Activated T-helper 1 cell treated with anti-CD3 and anti-CD28 coated beads, Interleukin-2, amount 50 U/mL, for 16 hours (primary cell): Measurements from ENCODE around the gene BCL2L11.
A peak's percentile ranks its signal among the peaks of the same experiment; 100 is the strongest.

Experiments
- DNase-seq, 2 donors: peaks; one replicate each; pipeline ENCODE4 v3.0.0-alpha.2; 2020; ENCODE audit warnings: low read depth in 1 of 2, low spot score in 1 of 2

Gene BCL2L11

DNA sequence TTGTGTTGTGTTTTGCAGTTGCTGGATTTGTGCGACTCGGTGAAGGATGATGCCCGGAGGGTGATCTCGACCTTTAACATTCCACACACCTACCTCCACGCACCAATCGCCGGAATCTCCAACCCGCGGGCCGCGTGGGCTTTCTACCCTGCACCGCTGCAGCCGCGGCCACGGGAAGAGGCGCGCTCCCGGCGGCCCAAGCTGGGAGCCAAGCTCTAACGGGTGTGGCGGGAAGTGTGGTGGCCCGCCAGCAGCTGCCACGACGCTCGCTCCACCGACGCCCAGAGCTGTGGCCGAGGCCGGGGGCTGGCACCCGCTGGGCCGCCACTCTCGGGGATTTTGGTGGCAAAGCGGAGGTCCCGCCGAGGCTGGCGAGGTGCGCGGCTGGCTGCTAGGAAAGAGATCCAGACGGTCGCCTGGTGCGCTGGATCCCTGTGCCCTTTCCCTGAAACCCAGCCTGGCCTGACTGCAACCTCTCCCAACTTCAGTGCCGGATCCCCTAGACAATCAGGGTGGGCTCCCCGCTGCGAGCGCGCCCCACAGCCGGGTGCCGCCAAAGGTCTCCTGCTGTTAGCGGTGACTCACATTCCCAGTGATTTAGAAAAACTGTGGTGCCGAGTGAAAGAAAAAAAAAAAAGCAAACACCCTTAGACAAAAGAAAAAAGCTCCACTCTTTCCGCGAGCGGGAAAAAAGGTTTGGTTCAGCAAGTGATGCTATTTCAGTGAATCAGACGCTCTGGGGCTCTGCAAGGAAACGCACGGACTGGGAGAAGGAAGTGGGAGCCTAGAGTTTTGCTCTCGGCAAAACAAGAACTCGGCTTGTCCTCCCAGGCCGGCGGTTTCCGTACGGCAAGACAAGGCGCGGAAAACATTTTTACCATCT, 2.9 kb upstream of the BCL2L11 start:
- no peak for DNase-seq

DNA sequence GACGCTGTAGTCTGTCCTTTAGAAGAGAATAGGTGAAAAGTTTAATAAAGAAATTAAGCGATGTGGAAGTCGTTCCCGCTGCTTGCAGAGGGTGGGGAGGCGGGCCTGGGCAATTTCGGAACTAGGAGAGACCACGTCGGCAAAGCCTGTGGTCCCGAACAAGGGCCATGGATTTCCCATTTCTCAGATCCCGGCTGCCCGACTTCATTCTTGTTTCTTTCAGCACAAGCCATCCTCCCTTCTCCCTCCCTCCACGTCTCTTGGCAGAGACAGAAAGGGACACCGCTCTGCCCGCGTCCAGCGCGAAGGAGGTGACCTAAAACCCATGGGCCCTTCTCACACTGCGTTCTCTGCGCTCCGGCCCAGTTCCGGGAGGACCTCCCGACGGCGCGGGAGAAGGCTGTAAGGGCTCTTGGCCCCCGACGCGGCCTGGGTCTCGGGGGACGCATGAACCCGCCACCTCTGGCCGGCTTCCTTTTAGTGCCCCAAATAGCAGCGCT, 2.2 kb upstream of the BCL2L11 start:
- no peak for DNase-seq

DNA sequence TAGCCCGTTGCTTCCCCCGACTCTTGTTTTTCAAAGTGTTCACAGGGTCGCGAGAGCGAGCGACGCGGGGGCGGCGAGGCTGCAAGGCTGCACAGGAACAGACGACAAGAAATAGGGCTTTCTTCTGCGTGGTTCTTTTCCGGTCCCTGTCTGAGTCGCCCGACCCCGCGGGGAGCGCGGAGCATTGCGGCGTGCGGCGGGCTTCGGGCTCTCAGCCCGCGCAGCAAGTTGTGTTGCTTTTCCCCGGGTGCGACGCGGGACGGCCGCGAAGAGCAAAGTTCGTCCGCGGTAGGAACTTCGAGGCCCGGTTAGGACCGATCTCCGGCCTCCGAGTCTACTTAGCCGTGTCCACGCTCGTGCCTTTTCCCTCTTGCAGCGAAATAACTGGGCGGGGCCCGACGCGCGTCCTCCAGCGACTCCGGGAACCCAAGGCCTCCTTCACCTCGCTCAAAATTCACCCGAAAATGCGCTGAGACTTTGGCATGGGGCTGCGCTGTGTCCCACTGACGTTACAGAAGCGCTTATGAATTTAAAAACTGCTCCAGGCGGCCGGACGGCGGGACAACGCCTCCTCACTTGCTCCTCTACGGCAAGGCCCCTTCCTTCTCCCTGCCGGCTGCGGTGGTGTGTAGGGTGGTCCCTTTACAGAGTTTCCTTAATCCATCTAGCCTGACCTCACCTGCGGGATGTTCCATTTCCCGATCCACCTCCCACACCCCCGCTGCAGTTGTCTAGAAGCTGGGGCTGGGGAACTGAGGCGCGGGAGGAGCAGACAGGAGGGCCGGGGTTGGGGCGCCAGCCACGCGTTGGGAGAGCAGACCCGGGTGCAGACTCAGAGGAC, 1.5 kb upstream of the BCL2L11 start:
- peak in 1 of 2 donors; percentile 17 for DNase-seq

DNA sequence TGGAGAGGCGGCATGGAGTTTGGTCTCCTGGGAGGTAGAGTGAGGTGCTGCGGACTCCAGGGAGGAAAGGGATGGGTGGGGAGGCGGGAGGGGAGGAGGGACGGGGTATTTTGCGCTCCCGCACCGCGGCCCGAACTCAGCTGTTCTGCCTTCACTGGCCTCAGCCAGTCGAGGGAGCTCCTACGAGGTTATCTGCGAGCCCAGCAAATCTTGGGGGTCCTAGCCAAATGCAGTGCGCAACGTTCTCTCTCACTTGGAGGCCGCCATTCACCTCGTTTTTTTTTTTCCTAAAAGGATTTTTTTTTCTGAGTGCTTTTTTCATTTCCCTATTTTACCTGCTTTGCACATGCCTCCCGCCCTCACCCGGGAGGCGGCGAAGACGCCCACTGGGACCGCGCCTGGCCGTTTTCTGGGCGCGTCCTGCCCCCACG, 877 bp upstream of the BCL2L11 start:
- DNase-seq, result no peak

DNA sequence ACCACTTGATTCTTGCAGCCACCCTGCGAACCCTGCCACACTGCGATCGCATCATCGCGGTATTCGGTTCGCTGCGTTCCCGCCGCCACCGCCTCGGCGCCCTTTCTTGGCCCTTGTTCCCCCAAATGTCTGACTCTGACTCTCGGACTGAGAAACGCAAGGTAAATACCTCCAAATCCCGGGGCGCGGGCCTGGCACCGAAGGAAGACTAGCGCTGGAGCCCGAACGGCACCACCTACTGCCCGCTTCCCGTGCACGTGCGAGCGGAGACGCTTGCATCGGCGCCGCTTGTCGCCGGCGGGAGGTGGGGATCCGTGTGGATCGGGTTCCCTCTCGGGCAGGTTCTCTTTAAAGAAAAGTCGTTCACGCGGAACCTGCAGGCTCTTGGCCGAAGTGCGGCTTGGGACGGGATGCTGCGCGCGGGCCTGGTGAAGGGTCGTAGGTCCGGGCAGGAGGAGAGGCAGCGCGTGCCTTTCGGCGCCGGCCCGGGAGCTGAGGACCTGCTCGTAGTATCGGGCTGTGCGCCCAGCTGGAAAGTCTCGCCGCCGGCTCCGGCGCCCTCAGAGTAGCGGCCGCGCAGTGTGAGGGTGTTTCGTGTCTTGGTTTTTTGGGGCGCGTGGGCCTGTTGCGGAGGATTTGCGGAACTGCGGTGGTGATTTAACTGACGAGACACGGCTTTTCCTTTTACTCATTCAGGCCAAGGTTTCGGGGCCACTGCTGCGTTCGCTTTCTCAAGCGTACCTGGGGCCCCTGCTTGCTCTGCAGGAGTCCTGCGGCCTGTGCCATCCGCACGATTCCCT, 514 bp downstream of the BCL2L11 start:
- peak; percentile 16 to 24 for DNase-seq

DNA sequence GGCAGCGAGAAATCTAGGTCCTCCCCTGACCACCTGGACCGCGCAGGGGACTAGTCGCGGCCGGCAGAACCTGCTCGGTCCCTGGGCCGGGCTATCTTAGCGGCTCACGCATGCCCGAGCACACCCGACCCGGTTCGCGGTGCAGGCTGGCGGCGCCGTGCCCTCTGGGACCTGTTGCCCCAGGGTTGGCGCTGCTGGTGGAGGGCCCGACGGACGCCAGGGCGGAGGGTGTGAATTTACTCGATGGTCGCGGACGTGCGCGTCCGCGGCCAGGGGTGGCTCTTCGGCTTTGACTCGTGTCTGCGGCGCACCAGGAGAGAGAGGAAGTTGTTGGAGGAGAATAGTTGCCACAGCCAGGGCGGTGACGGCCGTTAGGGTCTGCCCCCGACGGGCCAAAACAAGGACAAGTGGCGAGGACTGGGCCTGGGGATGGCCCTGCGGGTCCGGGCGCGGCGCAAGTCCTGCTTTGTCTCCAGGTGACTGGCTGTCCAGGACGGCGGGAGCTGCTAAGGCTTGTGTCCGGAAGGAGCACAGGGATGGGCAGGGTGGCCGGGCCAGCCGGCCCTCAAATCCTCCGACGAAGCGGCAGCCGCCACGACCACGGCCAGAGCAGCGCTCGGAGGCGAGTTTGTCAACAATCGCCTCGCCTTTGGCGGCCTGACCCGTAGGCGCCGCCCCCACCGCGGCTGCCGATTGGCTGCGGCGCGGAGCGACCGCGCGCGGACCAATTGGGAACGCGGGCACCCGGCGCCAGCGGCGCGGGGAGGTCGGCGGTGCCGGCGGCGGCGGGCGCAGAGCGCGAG, 1.3 kb downstream of the BCL2L11 start:
- peak; percentile 50 to 71 for DNase-seq

DNA sequence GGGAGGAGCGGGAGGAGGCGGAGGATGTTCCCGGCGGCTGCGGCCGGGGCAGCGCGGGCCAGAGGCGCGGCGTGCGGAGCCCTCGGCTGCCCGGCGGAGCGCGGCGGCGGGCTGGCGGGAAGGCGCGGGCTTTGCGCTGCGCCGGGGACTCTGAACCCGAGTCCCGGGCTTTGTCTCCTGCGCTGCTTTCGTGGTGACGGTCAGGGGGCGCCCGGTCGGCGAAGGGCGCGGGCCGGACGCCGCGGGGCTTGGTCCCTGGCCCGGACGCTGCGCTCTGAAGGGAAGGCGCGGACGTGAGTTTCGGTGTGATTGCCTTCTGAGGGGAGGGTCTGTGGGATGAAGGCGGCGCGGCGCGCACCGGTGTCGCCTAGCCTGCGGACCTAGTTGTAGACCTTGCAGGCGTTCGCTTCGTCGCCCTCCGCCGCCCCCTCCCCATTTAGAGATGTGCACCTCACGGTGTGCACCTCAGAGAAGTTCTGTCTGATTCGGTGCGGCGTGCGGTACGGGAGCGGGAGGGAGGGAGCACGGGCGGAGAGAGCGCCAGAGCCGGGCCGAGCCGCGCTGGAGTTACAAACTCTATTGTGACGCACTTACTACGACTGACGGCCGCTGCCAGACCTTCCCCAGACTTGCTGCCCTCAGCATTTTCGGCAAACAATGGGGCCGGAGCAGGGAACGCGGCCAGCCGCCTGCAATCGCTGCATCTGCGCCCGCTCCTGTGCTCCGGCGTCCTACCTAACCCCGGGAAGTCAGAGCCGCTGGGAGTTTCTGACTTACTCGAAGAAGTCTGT, 2.1 kb downstream of the BCL2L11 start:
- DNase-seq, result no peak

DNA sequence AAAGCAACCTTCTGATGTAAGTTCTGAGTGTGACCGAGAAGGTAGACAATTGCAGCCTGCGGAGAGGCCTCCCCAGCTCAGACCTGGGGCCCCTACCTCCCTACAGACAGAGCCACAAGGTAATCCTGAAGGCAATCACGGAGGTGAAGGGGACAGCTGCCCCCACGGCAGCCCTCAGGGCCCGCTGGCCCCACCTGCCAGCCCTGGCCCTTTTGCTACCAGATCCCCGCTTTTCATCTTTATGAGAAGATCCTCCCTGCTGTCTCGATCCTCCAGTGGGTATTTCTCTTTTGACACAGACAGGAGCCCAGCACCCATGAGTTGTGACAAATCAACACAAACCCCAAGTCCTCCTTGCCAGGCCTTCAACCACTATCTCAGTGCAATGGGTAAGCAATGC, 3.0 kb downstream of the BCL2L11 start:
- no peak for DNase-seq

DNA sequence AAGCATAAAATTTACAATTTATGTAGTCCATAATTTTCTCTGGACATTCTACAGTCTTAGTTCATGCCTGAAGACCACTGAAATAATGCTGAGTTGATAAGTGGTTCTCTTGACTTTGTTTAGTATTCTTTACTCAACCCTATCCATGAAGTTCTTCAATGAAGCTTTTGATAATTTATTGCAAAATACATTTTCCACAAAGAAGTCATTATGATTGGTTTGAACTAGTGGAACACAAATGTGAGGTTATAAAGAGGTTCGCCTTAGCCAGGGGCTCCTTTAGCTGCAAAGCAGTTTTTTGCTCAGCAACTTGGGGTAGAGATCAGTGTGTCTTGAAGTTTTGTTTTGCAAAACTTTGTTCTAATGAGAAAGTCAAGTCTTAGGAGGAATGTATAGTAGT, 5.9 kb downstream of the BCL2L11 start:
- no peak for DNase-seq

DNA sequence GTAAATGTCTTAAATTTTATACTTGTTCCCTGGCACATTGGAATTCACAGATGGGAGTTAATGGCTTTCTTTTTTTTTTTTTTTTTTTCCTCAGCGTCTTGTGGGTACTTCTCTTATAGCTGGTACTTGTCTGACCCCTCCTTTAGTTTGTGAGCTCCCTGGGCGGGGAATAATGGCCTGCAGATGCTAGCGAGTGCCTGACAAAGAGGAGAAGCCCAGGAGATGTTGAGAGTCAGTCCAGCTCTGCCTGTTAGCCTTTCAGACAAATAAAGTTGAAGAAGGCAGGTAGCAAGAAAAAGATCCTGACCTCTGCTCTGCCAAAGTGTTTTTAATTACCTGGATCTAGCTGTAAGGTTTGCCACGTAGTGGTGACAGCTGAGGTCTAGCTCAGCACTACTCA, 6.6 kb downstream of the BCL2L11 start:
- DNase-seq, result no peak

DNA sequence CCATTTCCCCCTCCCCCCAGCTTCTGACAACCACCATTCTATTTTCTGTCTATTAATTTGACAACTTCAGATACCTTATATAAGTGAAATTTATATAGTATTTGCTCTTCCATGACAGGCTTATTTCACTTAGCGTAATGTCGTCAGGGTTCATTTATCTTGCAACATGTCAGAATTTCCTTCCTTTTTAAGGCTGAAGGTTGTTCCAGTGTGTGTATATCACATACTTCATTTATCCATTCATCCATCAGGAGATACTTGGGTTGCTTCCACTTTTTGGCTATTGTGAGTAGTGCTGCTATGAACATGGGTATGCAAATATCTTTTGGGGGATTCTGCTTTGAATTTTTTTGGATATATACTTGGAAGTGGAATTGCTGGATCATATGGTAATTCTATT, 7.4 kb downstream of the BCL2L11 start:
- DNase-seq, result no peak

DNA sequence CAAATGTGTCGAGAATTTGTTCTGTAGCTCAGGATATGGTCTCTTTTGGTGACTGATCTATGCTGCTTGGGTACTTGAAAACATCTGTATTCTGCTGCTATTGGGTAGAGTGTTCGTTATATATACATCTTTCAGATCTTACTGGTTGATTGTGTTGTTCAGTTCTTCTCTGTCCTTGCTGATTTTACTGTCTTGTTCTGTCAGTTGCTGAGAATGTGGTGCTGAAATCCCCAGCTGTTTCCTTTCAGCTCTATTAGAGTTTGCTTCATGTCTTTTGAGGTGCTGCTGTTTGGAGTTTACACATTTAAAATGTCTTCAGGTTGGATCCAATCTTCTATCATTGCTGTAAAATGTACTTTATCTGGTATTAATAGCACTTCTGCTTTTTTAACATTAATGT, 12.9 kb downstream of the BCL2L11 start:
- no peak for DNase-seq

DNA sequence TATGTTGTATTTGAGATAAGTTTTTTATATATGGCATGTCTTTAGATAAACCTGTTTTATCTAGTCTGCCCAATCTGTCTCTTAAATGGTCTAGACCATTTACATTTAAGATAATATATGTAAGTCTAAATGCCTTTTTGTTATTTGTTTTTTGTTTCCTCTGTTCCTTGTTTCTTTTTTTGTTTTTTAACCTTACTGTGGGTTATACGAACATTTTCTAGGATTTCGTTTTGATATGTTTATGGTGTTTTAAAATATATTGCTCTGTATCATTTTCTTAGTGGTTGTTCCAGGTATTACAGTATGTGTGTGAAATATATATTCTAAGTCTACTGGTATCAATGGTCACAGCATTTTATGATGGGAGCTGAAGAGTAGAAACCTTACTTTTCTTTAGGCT, 13.3 kb downstream of the BCL2L11 start:
- no peak for DNase-seq

DNA sequence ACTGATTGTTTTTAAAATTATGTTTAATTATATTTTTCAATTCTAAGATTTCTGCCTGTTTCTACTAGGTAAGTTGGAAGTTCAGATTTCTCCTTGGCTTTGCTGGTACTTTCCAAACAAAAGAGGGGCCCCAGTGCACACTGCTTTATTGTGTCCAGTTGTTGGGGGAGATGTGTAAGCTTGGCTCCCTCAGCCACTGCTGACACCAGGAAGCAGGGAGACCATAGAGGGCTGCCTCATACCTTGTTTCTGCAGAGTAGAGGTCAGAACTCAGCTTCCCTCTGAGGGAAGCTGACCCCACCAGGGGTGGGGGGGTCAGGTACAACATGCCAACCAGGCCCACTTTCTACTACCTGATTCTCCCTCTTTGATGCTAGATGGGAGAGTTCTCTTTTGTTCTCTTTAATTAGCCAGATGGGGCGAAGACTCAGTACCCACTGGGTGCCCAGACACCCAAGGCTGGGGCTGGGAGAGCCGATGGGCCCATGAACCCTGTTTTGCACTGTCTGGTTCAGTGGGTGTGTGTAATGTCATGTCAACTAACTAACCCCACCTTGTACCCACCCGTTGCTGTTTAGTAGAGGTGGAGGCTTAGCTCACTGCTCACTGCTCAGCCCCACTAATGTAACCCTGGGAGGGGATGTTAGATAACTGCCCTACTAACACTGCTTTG, 14.7 kb downstream of the BCL2L11 start:
- DNase-seq, result no peak

DNA sequence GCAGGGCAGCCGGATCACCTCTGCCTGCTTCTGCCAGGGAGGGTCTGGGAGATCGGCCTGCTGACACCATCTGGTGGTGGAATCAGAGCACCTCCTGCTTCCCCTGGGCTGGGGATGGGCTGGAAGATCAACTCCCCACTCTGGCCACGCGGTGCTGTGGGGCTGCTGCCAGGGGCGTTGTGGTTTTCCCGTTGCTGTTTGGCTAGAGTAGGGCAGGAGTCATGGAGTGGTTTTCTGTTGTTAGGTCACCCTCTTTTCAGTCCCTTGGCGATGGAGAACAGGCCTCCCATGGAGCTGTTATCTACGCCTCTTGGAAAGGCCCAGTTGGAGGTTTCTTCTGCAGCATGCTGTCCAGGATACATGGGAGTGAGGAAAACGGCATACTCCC, 15.2 kb downstream of the BCL2L11 start:
- DNase-seq, result no peak

DNA sequence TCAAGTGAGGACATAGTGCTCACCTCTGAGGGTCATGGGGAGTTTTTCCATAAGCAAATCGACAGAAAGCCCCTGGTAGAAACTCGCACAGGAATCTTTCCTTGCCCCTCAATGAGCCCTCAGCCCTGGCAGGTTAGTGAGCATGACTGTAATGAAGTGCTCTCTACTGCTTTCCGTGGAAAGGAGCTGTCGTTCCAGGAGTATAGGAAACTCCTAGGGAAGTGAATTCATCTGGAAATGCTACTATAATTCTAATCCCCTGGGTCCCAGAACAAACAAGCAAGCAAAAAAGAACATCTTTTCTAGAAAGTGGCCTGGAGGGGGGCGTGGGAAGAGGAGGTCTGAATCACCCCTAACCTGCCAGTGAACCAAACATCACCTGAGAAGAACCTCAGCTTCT, 18.1 kb downstream of the BCL2L11 start:
- no peak for DNase-seq

DNA sequence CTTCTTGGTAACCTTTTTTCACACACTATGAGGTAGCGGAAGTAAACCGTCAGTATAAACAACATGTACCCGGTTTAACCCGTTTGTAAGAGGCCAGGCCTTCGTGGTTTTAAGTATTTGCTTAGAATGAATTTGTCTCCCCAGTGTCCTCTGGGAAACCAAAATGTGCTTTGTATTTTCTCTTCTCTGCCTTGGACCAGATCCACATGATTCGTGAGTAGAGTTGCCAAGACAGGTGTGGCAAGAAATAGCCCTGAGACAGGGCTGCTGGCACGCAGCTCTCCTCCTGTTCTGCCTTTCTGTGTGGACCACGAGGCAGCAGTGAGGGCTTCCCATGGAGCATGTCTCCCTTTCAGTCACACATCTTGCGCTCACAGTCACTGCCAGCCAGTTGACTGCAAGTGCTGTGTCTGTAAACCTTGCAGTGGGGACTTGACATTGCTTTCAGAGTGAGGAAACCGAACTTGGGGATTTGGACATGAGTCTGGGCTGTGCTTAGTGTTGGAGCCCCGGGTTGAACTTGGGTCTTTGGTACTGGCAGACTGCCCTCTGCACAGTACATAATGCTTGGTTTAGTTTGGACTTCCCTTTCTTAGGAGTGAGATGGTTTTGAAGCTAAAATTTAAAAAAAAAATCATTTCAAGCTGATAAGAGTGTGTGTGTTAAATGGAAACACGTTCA, 19.1 kb downstream of the BCL2L11 start:
- no peak for DNase-seq

DNA sequence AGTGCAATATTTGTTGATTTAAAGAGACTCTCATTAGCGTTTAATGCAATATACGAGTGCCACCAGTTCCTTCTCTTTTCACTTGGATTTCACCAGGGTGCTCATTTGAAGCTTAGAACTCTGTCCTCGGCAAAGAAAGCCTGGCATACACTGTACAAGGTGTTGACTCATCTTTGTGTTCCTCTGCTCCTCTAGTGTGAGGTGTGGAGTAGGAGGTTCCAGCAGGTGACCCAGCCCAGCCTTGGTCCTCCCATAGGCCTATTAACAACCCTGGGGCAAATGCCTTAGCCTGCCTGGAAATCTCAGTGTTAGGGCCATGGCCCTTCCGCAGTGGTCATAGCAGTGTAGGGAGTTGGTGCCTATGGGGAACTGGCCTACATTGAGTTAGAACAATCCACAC, 20.1 kb downstream of the BCL2L11 start:
- no peak for DNase-seq

DNA sequence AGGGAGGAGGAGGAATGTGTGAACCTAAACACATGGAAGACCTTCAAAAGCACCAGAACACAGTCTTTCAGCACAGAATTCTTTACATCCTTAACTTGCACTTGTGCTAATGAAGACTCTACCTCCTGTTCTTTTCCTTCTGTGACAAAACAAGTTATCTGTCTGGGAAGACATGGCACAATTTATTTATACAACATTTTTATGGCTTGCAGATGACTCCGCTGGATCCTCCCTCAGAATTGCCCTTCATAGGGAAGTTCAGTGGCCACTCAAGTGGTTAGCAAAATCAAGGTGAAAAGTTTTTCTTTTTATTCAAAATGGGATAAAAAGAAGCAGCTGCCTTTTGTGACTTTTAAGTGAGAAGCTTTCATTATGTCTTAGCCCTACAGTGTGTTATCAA, 21.4 kb downstream of the BCL2L11 start:
- no peak for DNase-seq
